ENCODE results near the gene ZBTB3.
"Not testable (repeated sequence)": the region's sequence is repeated elsewhere in the genome, so short reads cannot be mapped to it uniquely, and the experiment has no call there.

The ZBTB3 gene

DNA sequence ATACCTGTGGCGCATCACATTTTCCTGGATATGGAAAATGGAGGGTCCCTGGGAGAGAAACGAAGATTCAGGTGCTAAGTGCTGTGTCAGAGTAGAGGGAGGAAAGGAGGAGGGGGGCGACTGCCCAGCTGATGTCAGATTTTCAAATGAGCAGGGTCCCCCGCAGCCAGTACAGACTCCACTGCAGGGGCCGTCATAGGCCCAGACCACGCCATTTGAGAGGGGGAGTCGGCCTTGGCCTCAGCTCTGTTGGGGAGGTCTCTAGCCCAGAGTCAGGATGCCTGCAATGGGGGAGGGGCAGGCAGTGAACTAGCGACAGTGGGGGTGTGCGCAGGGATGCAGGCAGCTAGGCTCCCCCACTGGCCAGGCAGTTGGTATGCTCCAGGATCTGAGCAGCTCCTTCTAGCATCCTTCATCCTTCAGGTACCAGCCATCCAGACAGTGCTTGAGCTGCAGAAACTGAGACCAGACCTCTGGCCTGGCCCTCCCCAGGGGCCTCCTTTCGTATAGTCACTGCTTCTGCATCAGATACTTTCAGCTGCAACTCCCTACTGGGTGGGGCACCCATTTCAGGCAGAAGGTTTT, 46.6 kb downstream of the ZBTB3 start, which contains the start of the genes BSCL2 and GNG3:
Gene BSCL2, minus strand, starts transcription at position 148 of the 585 bp plus-strand sequence. CDS start 229 bp downstream, outside the sequence.
Gene GNG3, plus strand, starts transcription at position 400 of the 585 bp plus-strand sequence. CDS start 620 bp downstream, outside the sequence.
- TF ChIP-seq, protein P1, sequence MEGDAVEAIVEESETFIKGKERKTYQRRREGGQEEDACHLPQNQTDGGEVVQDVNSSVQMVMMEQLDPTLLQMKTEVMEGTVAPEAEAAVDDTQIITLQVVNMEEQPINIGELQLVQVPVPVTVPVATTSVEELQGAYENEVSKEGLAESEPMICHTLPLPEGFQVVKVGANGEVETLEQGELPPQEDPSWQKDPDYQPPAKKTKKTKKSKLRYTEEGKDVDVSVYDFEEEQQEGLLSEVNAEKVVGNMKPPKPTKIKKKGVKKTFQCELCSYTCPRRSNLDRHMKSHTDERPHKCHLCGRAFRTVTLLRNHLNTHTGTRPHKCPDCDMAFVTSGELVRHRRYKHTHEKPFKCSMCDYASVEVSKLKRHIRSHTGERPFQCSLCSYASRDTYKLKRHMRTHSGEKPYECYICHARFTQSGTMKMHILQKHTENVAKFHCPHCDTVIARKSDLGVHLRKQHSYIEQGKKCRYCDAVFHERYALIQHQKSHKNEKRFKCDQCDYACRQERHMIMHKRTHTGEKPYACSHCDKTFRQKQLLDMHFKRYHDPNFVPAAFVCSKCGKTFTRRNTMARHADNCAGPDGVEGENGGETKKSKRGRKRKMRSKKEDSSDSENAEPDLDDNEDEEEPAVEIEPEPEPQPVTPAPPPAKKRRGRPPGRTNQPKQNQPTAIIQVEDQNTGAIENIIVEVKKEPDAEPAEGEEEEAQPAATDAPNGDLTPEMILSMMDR (IDR thresholded peaks at IDR 0.05; ENCODE audit: low read depth, low read length): no peak
- H3K4me3 ChIP-seq (ENCODE audit: low read depth, low read length): peak within 1 kb of the TSS; percentile 73

DNA sequence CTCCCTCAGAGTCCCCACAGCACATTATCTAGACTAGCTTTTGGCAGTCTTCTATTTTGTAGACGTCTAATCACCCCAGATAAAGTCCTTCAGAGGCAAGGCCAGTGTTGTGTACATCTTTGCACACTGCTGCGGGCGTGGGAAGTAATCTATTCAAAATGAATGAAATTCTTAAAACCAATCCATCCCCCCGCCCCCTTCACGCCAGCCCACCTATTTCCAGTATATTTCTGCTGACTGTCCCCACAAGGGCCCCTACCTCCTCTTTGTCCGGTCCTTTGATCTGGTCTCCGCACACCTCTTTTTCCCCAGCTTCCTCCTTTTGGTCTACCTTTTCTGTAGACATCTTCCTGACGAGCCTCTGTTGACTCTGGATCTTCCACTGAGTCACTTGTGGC, 47.1 kb downstream of the ZBTB3 start:
- TF ChIP-seq, protein P1 (IDR thresholded peaks at IDR 0.05; ENCODE audit: low read depth, low read length): no peak
- H3K4me3 ChIP-seq (ENCODE audit: low read depth, low read length): no peak overlapping the region

DNA sequence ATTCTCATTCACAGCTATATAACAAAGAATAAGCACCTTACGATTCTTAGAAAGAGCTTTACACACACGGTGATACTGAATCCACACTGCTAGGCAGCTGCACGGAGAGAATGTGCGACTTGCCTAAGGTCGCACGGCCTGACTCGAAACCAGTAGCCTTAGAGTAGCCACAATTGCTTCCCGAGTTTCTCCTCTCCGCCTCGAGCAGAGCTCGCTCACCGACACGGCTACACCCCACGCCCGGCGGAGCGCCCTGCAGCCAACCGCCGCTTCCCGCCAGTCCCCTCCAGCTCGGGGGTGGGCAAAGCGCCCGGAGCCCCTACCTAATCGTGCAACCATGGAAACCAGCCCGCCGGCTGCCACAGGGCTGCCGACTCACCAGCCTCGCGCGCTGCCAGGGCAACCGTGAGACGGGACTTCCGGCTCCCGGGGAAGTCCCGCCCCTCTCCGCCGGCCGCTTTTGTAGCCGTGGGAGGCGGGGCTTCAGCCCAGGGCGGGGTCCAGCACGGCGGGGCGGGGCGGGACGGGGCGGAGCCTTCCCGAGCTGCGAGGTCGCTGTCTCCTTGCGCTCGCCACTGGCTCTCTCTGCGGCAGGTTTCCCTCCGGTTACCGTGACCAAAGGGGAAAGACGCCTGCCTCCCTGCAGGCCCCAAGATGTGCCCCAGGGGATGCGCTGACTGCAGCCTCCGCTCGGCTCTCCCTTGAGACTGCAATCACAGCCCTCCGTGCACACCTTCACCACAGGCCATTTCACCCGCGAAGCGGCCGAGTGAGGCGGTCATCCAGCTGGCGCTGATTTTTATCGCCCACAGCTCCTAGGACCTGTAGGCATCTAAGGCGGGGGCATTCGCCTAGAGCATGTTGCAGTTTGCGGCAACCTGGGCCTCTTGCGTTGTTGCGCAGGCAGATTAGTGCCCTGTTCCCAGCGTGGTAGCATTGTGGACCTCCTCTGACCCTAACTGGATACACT, 47.8 kb downstream of the ZBTB3 start:
- TF ChIP-seq, protein P1 (IDR thresholded peaks at IDR 0.05; ENCODE audit: low read depth, low read length): no peak
- H3K4me3 ChIP-seq (ENCODE audit: low read depth, low read length): peak overlapping the region; percentile 73

DNA sequence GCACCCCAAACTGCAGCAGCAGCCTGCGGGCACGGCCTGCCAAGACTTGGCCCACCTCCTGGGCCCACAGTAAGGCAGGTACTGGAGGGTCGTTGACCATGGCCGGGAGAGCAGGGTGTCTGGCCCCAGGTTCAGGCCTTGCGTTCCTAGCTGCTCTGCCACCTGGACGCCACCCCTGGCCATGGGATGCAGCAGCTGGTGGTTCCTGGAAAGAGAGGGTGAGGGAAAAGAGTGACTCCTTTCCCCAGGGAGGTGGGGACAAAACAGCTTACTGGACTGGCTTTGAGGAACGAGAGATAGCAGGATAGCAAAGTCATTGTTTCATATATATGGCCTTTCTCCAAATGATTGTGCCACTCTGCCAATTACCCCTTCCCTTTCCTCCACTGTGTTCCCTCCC, 48.5 kb downstream of the ZBTB3 start:
- peak overlapping the region; percentile 73 for H3K4me3 ChIP-seq (ENCODE audit: low read depth, low read length)
- TF ChIP-seq, protein P1 (IDR thresholded peaks at IDR 0.05; ENCODE audit: low read depth, low read length): no peak

DNA sequence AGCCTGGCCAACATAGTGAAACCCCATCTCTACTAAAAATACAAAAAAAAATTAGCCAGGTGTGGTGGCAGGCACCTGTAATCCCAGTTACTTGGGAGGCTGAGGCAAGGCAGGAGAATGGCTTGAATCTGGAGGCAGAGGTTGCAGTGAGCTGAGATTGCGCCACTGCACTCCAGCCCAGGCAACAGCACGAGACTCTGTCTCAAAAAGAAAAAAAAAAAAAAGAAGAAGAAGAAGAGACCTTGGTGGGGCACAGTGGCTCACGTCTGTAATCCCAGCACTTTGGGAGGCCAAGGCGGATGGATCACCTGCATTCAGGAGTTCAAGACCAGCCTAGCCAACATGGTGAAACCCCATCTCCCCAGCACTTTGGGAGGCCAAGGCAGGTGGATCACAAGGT, 50.0 kb downstream of the ZBTB3 start:
- H3K4me3 ChIP-seq (ENCODE audit: low read depth, low read length): not testable (repeated sequence)

DNA sequence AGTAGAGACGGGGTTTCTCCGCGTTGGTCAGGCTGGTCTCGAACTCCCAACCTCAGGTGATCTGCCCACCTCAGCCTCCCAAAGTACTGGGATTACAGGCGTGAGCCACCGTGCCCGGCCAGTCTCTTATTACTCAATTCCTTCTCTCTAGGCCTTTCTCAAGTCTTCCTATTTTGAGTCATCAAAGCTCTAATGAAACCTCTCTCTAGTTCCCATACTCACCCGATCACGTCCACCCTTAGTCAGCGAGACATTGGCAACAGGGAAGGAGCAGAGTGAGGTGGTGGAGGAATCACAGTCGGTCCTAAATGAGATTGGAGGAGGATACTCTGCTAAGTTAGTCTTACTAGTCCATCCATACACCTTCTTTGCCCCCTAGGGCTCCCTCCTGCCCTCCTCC, 51.7 kb downstream of the ZBTB3 start:
- TF ChIP-seq, protein P1 (IDR thresholded peaks at IDR 0.05; ENCODE audit: low read depth, low read length): no peak
- H3K4me3 ChIP-seq (ENCODE audit: low read depth, low read length): no peak overlapping the region

All from WI38 (cell line).